ENCODE measurements around the gene RNF32.

- no peak for TF ChIP-seq EP300 (IDR thresholded peaks at IDR 0.05)
- no peak for TF ChIP-seq POLR2A (IDR thresholded peaks at IDR 0.05; ENCODE audit: low read depth)
- no peak for TF ChIP-seq CTCF (IDR thresholded peaks at IDR 0.05)
- TF ChIP-seq POLR2AphosphoS5 (IDR thresholded peaks at IDR 0.05): no peak
Measured at GRCh38 chr7:156655983-156656382, 15.4 kb downstream of the RNF32 start.
